Type B pancreatic cell (in vitro differentiated cells): ENCODE measurements around the gene AOX1. TPM values are rescaled to one million over a fixed set of nuclear protein-coding genes. Genes with fewer than 3 reads are reported as not detected.

ENCODE experiments used
- DNase-seq: peaks from one replicate; pipeline ENCODE4 v3.0.0; 2021; ENCODE audit warnings: mixed read lengths; ENCODE audit not compliant: unreplicated experiment; ENCODE audit errors: extremely low spot score
- H3K27ac Mint-ChIP-seq: 2 replicates; pipeline ENCODE4 v1.8.0; 2021; ENCODE audit warnings: mild to moderate bottlenecking, mixed read lengths
- H3K27me3 Mint-ChIP-seq: 2 replicates; pipeline ENCODE4 v1.8.0; 2021; ENCODE audit warnings: mixed read lengths
- H3K36me3 Mint-ChIP-seq: 2 replicates; pipeline ENCODE4 v1.8.0; 2021; ENCODE audit warnings: mixed read lengths
- H3K4me1 Mint-ChIP-seq: one replicate; pipeline ENCODE4 v1.8.0; 2021; ENCODE audit warnings: mixed read lengths; ENCODE audit not compliant: unreplicated experiment
- H3K4me3 Mint-ChIP-seq: 2 replicates; pipeline ENCODE4 v1.8.0; 2021; ENCODE audit warnings: mild to moderate bottlenecking, mixed read lengths
- H3K9me3 Mint-ChIP-seq: 2 replicates; pipeline ENCODE4 v1.8.0; 2021; ENCODE audit warnings: mixed read lengths
- total RNA-seq: library from RNA; stranded (reverse); gene quantifications from 2 replicates; pipeline ENCODE4 v1.2.1, GENCODE V29; 2021; ENCODE audit warnings: low replicate concordance
- TF ChIP-seq, protein P1 (sequence below): fragments of 200-600 bp; sonication (generic); conservative IDR thresholded peaks from 2 replicates; pipeline ENCODE4 v1.5.0; 2021; ENCODE audit warnings: antibody characterized with exemption, mild to moderate bottlenecking

Gene AOX1
- total RNA-seq, 1 donor from 2014 or later: 6.4 TPM

DNA sequence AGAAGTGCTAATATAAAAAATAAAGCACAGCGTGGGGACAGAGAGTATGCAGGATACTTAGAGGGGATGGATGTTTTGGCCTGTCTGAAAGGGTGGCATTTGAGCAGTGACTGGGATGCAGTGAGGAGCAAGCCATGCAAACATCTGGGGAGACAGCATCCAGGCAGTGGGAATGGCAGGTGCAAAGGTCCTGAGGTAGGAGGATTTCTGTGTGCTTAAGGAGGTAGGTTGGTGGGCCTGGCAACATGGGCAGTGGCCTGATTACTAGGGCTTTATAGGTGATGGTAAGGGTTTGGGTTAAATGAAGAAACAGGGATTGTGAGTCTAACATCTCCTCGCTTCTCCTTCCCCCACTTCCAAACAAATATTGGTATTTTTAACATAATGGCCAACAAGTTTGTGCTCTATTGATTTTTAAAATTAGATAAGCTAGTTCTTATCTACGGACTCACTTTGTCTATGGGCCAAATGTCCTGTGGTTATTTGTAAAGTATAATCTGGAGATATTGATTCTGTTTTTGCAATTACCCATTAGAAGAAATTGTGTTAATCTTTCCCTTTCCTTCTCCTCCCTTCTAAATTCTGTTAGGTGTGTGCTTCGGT is 2.4 kb downstream of the AOX1 start:
- Mint-ChIP-seq H3K36me3 (no peaks in the 10 kb centered on the region), H3K9me3 (no peaks in the 10 kb centered on the region), H3K27ac (no peak overlapping the region), H3K4me1 (peaks cover 8% of the 10 kb centered on the region), H3K27me3 (peaks cover 51% of the 10 kb centered on the region), H3K4me3 (peak overlapping the region; percentile 6)
- no peak for DNase-seq
- TF ChIP-seq, protein P1, sequence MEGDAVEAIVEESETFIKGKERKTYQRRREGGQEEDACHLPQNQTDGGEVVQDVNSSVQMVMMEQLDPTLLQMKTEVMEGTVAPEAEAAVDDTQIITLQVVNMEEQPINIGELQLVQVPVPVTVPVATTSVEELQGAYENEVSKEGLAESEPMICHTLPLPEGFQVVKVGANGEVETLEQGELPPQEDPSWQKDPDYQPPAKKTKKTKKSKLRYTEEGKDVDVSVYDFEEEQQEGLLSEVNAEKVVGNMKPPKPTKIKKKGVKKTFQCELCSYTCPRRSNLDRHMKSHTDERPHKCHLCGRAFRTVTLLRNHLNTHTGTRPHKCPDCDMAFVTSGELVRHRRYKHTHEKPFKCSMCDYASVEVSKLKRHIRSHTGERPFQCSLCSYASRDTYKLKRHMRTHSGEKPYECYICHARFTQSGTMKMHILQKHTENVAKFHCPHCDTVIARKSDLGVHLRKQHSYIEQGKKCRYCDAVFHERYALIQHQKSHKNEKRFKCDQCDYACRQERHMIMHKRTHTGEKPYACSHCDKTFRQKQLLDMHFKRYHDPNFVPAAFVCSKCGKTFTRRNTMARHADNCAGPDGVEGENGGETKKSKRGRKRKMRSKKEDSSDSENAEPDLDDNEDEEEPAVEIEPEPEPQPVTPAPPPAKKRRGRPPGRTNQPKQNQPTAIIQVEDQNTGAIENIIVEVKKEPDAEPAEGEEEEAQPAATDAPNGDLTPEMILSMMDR: no peak

DNA sequence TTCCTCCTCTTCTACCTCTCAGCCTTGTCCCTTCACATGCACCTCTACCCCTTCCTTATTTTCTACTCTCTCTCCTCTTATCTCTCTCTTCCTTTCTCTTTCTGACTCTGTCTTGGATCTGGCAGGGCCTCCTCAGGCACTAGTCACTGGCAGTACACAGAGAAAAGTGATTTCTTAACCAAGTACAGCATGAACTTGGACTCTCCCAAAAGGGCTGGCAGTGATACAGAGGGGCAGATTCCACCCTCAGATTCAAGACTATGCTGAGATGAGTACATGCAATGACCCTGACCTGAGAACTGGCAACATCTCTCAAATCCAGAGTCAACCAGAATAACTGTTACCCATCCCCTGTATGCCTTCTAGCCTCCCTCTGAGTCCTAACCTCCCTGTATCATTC is 4.3 kb downstream of the AOX1 start:
- Mint-ChIP-seq H3K27ac (no peak overlapping the region), H3K4me1 (peaks cover 8% of the 10 kb centered on the region), H3K9me3 (no peaks in the 10 kb centered on the region), H3K4me3 (no peak overlapping the region), H3K27me3 (peaks cover 49% of the 10 kb centered on the region), H3K36me3 (no peaks in the 10 kb centered on the region)
- no peak for DNase-seq
- TF ChIP-seq, protein P1: no peak

DNA sequence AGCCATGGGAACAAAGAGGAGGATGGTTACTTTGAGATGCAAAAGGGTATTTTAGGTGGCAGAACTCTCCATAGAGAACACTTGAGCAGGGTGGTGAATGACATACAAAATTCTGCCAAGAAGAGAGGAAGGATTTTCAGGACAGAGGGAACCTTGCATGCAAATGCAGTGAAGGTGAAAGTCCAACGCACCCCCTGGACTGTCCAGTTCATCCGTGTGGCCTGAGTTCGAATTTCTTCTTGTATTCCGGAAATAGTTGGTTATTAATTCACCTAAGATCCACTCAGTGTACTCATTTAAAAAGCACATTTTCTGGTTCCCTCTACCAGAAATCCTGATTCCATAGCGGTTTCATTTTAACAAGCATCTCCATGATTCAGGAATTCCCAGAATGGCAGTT is 5.5 kb downstream of the AOX1 start:
- Mint-ChIP-seq H3K36me3 (no peaks in the 10 kb centered on the region), H3K27me3 (peaks cover 45% of the 10 kb centered on the region), H3K4me1 (peaks cover 2% of the 10 kb centered on the region), H3K9me3 (peaks cover 4% of the 10 kb centered on the region), H3K4me3 (no peak overlapping the region), H3K27ac (no peak overlapping the region)
- TF ChIP-seq, protein P1: no peak
- no peak for DNase-seq

DNA sequence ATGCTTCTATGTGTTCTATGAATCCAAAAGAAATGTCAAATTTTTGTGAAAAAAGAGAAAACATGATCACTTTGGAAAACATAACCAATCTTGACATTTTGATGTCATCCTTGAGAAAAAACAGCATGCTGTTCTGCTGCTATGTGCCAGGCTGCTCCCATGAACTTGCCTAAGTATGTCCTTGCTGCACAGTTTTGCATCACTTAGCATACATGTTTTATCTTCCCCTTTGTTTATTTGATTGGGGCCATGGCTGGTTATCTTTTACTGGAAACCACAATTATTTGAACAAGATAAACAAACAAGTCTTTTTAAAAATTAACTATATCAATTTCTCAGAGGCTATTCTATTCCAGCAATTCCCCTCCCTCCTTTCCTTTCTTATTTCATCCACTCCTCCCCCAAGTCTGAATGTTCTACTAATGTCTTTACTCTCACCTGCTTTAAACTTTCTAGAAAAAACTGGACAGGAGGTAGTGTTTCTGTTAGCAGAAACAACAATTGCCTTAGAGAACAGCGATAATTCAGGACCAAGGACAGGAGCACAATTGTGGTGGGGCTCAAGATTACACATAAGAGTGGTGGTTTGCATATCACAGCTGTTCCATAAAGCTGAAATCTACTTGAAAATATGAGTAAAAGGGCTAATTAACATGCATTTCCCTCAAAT is 6.7 kb downstream of the AOX1 start:
- Mint-ChIP-seq H3K4me3 (no peak overlapping the region), H3K4me1 (no peaks in the 10 kb centered on the region), H3K27ac (no peak overlapping the region), H3K27me3 (peaks cover 40% of the 10 kb centered on the region), H3K9me3 (peaks cover 4% of the 10 kb centered on the region), H3K36me3 (no peaks in the 10 kb centered on the region)
- DNase-seq: no peak
- TF ChIP-seq, protein P1: no peak

DNA sequence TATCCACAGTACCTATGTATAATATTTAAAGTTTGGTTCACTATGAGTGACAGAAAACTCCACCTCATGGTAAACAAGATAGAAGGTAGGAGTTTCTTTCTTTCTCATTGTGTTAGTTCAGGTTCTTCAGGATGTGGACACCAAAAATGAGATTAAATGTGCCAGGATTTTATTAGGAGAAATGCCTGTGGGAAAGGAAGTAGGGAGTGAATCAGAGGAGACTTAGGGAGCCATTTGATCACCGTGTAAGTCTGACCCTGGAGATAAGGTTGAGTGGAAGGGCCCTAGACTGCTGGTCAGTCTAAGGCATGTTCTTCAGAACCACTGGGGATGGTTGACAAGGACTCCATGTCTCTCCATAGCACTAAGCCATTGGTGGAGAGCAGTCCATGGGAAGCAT is 8.1 kb downstream of the AOX1 start:
- no peak overlapping the region for H3K27ac Mint-ChIP-seq
- no peak overlapping the region for H3K4me3 Mint-ChIP-seq
- peaks cover 4% of the 10 kb centered on the region for H3K9me3 Mint-ChIP-seq
- H3K4me1 Mint-ChIP-seq: no peaks in the 10 kb centered on the region
- no peak for DNase-seq
- H3K36me3 Mint-ChIP-seq: no peaks in the 10 kb centered on the region
- TF ChIP-seq, protein P1: no peak
- H3K27me3 Mint-ChIP-seq: peaks cover 31% of the 10 kb centered on the region
